Colonic mucosa (tissue), 4 donors: ENCODE measurements around the gene ARHGEF19. TPM values are rescaled to one million over a fixed set of nuclear protein-coding genes. Genes with fewer than 3 reads are reported as not detected.

Source experiments
- DNase-seq: peaks from one replicate; pipeline ENCODE4 v3.0.0-alpha.2; 2020
- H3K27ac ChIP-seq: fragments of 200-600 bp; one replicate; pipeline ENCODE4 v1.8.0; 2021
- H3K27me3 ChIP-seq: fragments of 200-600 bp; one replicate; pipeline ENCODE4 v1.8.0; 2021
- H3K36me3 ChIP-seq: fragments of 200-600 bp; one replicate; pipeline ENCODE4 v1.8.0; 2021
- H3K4me1 ChIP-seq: fragments of 200-600 bp; one replicate; pipeline ENCODE4 v1.8.0; 2021; ENCODE audit warnings: mild to moderate bottlenecking
- H3K4me3 ChIP-seq: fragments of 200-600 bp; one replicate; pipeline ENCODE4 v1.8.0; 2021
- H3K9ac ChIP-seq, 2 donors: one replicate each; pipeline ENCODE4 v1.7.0; 2013; ENCODE audit warnings: control low read depth in 2 of 2, low read depth in 2 of 2, low read length in 2 of 2
- H3K9me3 ChIP-seq: fragments of 200-600 bp; one replicate; pipeline ENCODE4 v1.8.0; 2021
- intact Hi-C: fragments of 100-400 bp; cut with DNase I; formaldehyde crosslinking; loops from one replicate; pipeline ENCODE4 v1.14.1; 2022
- total RNA-seq, 2 donors: library from RNA; stranded (reverse); fragmentation: NEBNext Ultra II Directional in 1 of 2; extraction: Animal tissue kit (Norgen Biotek cat#: 25700) in 1 of 2; gene quantifications; one replicate each; pipeline ENCODE4 v1.2.1, GENCODE V29; 2021
- TF ChIP-seq, protein P1 (sequence below): fragments of 200-600 bp; IDR thresholded peaks from one replicate; pipeline ENCODE4 v1.8.0; 2022; ENCODE audit warnings: antibody characterized with exemption, mild to moderate bottlenecking
- donor health status: healthy.
- donor health status: DM: no; HTN: no; CAD: no.
- donor health status: DM: no; HTN: no; CAD: no.

ARHGEF19 gene
- total RNA-seq, 2 donors from 2014 or later, result 5.8 to 9.0 TPM

DNA sequence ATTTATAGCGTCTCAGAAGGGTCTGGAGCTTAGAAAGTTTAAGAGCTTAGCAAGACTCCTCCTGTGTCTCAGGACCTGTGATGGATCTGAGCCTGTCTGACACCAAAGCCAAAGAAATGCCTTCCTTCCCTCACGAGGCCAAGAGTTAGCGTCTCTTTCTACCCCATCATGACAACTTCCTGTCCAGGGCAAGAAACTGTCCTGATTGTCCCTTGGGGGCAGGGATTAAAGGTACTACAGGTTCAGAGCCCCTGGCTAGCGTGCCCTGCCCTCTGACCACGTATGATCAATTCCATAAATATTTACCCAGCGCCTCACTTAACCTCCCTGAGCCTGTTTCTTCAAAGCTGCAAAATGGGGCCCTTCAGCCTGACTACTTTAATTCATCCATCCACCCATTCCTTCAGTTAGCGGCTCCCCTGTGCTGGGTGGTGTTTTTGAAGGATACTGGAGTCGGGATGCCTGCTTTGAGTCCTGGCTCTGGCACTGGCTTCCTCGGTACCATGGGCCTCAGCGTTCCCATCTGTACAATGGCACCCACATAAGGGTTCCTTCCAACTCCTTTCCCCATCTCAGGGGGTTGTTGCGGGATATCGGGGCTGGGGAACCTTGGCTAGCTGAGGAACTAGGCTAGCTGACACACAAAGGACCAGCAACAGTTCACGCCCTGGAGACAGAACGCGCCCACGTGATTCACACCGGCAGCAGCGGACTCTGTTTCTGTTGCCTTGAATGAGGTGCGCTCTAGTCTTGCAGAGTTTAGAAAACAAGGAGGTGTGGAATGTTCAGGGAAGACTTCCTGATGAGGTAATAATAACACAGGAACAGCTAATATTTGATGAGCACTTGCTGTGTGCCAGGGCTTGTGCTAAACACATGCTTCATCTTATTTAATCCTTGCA lies 33.6 kb downstream of the ARHGEF19 start:
- Histone ChIP-seq H3K36me3 (no peaks in the 10 kb centered on the region), H3K9ac (no peak overlapping the region), H3K27ac (peak overlapping the region; percentile 43), H3K4me1 (peaks cover 27% of the 10 kb centered on the region), H3K9me3 (no peaks in the 10 kb centered on the region), H3K4me3 (no peak overlapping the region), H3K27me3 (no peaks in the 10 kb centered on the region)
- TF ChIP-seq, protein P1, sequence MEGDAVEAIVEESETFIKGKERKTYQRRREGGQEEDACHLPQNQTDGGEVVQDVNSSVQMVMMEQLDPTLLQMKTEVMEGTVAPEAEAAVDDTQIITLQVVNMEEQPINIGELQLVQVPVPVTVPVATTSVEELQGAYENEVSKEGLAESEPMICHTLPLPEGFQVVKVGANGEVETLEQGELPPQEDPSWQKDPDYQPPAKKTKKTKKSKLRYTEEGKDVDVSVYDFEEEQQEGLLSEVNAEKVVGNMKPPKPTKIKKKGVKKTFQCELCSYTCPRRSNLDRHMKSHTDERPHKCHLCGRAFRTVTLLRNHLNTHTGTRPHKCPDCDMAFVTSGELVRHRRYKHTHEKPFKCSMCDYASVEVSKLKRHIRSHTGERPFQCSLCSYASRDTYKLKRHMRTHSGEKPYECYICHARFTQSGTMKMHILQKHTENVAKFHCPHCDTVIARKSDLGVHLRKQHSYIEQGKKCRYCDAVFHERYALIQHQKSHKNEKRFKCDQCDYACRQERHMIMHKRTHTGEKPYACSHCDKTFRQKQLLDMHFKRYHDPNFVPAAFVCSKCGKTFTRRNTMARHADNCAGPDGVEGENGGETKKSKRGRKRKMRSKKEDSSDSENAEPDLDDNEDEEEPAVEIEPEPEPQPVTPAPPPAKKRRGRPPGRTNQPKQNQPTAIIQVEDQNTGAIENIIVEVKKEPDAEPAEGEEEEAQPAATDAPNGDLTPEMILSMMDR, result no peak
- peak; percentile 65 for DNase-seq
- intact Hi-C loops, result no loop called here

DNA sequence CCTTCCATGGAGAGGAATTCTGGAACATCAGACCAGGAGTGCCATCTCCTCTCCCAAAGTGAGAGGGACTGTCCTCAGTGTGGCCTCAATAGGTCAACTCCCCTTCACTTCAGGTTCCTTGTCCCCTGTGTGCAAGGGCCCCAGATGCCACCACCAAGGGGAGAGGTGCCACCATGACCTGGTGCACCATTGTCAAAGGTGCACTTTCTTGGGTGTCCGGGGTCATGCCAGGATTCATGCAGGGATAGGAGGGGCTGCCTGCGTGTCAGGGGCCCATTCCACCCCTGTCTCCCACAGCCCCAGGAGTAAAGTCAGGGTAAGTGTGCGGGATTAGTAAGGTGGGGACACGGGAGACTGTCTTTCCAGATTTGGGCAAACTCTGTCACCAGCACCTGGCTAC lies 35.1 kb downstream of the ARHGEF19 start:
- intact Hi-C loops, result loop anchor here (2.0 kb wide), 1 partner anchor 23 kb away; no protein-coding TSS in a partner anchor
- Histone ChIP-seq H3K27me3 (no peaks in the 10 kb centered on the region), H3K9me3 (no peaks in the 10 kb centered on the region), H3K36me3 (no peaks in the 10 kb centered on the region), H3K9ac (no peak overlapping the region), H3K27ac (no peak overlapping the region), H3K4me3 (no peak overlapping the region), H3K4me1 (peaks cover 30% of the 10 kb centered on the region)
- no peak for DNase-seq
- TF ChIP-seq, protein P1, result no peak

DNA sequence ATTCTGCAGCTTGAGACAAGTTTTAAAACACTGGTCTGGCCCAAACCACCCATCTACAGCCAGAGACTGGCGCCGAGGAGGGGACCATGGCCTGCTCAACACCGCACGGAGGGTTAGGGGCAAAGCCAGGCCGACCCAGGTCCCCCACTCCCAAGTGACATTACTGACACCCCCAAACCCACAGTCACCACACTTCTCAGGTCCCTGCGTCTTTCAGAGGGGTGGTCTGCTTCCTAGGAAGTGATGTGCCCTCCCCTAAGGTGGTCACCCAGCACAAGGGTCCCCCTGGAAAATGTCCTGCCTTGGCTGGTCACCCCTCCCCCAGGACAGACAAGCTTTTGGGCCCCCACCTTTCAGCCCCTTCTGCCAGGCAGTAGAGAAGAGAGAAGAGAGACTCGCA lies 35.8 kb downstream of the ARHGEF19 start:
- DNase-seq, result peak; percentile 22
- TF ChIP-seq, protein P1, result no peak
- Histone ChIP-seq H3K4me3 (no peak overlapping the region), H3K9me3 (no peaks in the 10 kb centered on the region), H3K4me1 (peaks cover 30% of the 10 kb centered on the region), H3K27me3 (no peaks in the 10 kb centered on the region), H3K9ac (peak overlapping the region; percentile 15 to 70), H3K36me3 (no peaks in the 10 kb centered on the region), H3K27ac (peak overlapping the region; percentile 66)
- intact Hi-C loops, result loop anchor here (2.0 kb wide), 1 partner anchor 22 kb away; no protein-coding TSS in a partner anchor

DNA sequence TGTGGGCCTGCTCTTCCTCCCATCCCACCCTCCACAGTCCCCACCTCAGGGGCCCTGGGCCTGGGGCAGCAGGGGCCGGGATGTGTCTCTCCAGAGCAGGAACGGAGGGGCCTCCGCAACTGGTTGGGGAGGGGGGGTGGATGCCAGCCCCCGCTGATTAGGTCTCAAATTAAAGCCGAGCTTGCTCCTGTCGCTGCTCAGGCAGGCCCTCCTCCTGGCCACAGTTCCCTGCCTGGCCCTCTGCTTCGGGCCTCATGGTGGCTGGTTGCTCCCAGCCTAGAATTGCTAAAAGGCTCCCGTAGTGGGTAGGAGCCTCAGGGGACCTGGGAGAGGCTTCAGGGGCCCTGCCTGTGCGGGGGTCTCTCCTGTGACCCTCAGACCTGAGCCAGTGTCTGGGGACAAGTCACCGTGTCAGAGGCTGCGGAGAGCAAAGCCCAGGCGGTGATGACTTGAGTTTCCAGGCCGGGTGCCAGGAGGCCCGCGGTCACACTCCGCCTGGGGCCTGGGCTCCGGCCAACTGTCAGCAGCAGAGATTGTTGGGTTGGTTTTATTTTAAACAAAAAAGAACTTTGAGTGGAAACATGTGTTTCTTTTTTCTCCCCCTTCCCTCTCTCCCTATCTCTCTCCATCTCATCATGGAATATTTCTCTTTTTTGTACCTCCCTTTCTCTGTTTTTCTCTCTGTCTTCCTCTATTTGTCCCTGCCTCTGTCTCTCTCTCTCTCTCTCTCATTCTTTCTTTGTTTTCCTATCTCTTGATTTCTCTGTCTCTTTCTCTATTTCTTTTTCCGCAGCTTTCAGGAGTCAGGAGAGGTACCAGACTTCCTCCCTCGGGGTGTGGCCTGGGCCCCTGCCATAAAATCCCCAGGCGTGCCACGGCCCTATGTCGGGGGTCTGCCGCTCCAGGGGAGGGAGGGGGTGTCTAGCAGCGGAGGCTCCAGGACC lies 36.6 kb downstream of the ARHGEF19 start:
- no peaks in the 10 kb centered on the region for H3K27me3 ChIP-seq
- TF ChIP-seq, protein P1, result no peak
- no peaks in the 10 kb centered on the region for H3K9me3 ChIP-seq
- no peak overlapping the region for H3K4me3 ChIP-seq
- H3K4me1 ChIP-seq, result peaks cover 30% of the 10 kb centered on the region
- DNase-seq, result peak; percentile 89
- H3K36me3 ChIP-seq, result no peaks in the 10 kb centered on the region
- intact Hi-C loops, result loop anchor here (2.0 kb wide), 1 partner anchor 21 kb away; no protein-coding TSS in a partner anchor
- H3K9ac ChIP-seq, result peak overlapping the region; percentile 24 to 70
- peak overlapping the region; percentile 66 for H3K27ac ChIP-seq
